Brain pericyte (primary cell): ENCODE data around the gene EBLN2.
"Not testable (repeated sequence)": the region's sequence is repeated elsewhere in the genome, so short reads cannot be mapped to it uniquely, and the experiment has no call there.

ENCODE experiments used
- DNase-seq: peaks from one replicate; pipeline ENCODE4 v3.0.0-alpha.2; 2012; ENCODE audit warnings: low read depth, low spot score

The EBLN2 gene

DNA sequence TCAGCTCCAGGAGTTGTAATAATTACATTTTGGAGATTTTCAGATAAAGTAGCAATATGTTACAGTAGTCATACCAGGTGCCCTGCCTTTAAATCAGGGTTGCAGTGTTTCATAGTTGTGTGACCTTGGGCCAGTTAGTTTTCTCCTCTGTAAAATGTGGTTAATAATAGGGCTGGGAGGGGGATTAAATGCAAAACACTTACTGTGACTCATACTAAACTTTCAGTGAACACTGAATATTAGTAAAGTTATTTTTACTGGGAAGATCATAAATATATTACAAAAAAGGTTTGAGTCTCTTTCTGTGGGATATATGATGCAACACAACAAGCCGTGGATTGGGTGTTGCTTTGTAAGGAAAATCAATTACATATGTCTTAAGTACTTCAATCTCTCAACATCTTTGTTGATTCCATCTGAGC, 1.1 kb upstream of the EBLN2 start:
- no peak for DNase-seq

DNA sequence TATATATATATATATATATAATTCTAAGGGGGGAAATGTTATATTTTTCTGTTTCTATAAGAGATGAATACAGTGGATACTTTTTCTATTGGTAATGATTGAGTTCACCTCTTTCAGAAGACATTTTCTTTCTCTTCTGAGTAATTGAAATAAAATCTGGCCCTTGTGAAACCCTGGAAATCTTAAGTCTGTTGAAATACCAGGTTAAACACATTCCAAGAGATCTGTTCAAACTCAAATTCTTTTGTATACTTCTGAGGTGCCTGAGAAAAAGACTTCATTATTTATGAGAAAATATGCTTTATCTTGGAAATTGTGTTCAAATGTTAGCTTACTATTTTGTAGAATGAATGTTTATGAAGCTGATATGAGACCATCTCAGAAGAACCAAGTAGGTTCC, 4.8 kb downstream of the EBLN2 start:
- not testable (repeated sequence) for DNase-seq

DNA sequence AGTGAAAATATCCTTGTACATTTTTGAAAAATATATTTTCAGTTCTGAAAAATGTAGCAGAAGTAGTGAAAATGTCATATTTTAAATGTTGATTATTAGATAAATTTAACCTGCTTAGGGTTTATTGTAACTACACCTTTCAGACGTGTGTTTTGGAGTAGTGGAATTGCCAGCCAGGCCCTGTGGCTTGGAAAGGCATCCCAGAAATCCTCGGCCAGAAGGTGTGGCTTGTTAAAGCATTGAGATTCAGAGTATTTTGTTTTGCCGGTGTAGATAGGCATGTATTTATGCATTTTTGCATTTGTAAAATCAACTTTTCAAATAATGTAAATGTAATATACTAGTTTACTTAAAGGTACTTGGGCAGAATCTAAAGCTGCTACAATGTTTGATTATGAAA, 7.0 kb downstream of the EBLN2 start:
- DNase-seq: no peak

- DNase-seq: no peak
Observed at GRCh38 chr3:73069187-73069586, 7.7 kb downstream of the EBLN2 start.

DNA sequence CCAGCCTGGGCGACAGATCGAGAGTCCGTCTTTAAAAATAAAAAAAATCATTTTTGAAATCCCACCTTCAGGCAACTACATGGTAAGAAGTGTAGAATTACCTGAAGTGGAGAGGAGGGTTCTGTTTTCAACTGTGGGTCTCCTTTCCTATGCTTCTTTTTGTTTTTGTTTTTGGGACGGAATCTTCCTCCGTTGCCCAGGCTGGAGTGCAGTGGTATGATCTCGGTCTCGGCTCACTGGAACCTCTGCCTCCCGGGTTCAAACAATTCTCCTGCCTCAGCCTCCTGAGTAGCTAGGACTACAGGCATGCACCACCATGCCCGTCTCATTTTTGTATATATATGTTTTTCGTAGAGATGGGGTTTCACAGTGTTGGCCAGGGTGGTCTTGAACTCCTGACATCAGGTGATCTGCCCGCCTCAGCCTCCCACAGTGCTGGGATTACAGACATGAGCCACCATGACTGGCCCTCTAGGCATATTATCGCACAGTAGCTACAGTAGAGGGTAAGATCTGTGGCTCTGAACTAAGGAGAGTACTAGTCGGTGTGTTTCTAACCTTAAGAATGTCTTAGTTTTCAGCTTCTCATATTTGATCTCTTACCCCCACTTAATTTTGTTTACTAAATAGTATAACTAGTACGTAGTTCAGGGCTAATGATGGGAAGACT, 8.5 kb downstream of the EBLN2 start:
- no peak for DNase-seq

DNA sequence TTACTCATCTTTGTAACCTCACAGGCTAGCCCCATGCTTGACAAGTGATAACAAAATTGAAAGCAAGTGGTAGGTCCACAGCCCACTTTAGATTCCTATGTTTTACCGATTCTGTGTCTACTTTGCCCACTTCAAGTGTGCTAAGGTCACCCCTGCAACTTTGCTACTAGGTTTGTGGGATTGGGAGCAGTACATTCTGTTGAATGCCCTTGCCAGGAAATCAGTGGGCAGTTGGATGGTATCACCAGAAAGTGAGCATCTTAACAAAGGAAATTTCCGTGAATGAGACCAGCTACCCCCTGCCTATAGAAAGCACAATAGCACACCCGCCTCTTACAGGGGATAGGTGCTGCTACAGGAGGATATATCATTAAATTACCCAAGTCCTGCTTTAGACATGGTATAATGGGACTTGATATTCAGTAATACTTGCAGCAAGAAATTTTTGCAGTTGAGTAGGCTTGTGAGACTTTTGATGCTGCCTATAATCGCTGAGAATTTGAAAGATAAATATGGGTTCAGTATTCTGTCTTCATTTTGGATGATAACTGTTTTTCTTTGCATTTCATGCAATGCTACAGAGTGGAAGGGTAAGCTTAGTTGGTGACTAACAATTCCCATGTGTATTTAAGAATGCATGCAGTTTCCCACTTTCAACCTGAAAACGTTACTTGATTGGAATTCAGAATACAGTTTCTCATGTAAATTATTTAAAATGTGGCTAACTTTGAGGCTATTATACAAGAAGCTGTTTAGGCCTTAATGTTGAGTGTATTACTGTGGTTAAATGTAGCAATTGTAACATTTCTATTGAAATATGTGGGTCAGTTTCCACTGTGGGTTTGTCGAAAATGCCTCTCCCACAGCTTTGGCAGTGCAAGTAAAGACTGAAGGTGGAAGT, 9.5 kb downstream of the EBLN2 start:
- no peak for DNase-seq

DNA sequence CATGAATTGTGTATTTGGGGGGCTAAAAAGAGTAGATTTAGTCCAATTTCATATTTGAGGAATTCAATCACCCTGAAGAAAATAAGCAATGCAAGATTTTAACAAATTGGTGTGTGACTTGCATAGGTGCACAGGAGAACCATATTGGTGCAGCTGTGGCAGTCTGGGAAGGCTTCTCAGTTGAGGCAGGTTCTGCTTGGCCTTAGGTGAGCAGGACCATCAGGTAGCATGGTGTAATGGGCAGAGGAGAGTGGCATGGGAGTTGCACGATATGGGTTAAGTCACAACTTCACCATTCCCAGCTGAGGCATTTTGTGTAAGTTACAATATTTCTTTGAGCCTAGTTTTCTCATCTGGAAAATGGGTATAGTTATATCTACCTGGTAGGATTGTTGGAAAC, 10.5 kb downstream of the EBLN2 start:
- DNase-seq: no peak

- DNase-seq: no peak
Observed at GRCh38 chr3:73072634-73073033, 11.2 kb downstream of the EBLN2 start.

DNA sequence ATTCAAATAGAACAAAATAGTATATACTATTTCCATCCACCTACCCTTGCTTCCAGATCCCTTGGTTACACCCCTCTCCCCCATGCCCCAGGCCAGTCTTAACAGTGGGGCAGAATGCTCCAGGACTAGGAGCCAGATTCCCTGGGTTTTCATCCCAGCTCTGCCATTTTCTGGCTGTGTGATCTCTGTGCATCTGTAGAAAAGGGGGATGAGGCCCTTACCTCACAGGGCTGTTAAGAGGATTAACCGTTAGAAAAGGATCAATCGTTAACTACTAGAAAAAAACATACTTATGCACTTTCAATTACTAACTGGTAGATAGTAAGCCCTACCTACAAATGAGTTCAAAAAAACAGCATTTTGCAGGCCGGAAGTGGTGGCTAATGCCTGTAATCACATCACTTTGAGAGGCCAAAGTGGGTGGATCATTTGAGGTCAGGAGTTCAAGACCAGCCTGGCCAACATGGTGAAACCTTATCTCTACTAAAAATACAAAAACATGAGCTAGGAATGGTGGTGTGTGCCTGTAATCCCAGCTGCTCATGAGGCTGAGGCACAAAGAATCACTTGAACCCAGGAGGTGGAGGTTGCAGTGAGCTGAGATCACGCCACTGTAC, 11.7 kb downstream of the EBLN2 start:
- DNase-seq: no peak

DNA sequence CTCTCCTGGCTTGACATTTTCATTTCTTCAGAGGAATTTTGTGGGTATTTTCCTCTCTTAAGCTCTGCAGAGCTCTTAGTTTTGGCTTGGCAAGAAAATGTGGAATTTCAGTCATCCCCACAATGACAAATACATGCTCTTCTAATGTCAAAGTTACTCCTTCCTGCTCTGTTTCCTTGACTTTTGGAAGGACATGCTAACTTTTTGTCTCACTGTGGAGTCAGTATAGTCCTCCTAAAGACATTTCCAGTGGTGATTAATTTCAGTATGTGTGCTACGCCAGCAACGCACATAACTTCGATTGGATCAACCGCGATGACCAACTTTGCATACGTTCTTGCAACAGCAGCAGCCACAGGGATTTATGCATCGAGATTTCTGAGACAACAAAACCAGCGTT, 13.3 kb downstream of the EBLN2 start:
- DNase-seq: no peak

DNA sequence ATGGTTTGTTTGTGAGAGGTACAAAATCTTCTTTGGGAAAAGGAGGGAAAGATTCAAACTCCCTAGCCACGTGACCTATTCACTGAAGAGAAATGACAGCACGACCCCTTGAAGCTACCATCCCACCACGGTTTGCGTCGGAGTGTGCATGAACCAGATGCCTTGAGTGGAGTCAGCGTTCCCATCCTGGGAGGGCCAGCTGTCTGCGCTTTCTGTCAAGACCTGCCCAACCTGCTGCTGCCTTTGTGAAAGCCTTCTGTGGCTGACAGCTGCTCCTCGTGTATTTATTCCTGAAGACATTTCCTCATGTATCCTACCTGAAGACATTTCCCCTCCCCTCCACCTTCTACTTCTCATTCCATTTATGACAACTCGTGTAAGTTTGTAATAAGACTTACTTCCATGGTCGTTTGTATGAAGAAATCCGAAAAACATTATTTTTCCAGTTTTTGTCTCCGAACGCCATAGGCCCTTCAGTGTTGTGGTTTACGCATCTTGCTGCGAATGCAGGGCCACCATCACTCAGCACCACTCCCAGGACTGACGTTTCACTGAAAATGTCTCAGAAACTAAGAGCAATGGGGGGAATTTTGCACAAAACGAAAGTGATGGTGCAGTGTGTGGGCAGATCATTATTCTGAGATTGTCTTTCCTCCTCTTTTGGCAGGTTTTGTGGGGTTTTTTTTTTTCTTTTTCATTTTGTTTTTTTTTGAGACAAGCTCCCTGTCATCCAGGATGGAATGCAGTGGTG, 18.9 kb downstream of the EBLN2 start:
- no peak for DNase-seq

DNA sequence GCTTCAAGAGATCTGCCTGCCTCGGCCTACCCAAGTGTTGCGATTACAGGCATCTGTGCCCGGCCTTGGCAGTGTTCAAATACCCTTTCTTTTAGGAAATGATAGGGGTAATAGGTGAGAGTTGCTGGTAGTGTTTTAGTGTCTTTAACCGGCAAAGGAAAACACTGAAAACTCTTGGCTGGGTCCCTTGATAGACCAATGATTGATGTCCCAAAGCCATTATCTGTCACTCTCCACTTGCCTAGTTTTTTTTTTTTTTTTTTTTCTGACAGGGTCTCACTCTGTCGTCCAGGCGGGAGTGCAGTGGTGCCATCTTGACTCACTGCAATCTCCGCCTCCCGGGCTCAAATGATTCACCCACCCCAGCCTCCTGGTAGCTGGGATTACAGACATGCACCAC, 19.7 kb downstream of the EBLN2 start:
- no peak for DNase-seq

- DNase-seq: no peak
Observed at GRCh38 chr3:73084170-73084569, 22.7 kb downstream of the EBLN2 start.

GRCh38 chr3:73086071-73086494, 24.6 kb downstream of the EBLN2 start:
- no peak for DNase-seq

DNA sequence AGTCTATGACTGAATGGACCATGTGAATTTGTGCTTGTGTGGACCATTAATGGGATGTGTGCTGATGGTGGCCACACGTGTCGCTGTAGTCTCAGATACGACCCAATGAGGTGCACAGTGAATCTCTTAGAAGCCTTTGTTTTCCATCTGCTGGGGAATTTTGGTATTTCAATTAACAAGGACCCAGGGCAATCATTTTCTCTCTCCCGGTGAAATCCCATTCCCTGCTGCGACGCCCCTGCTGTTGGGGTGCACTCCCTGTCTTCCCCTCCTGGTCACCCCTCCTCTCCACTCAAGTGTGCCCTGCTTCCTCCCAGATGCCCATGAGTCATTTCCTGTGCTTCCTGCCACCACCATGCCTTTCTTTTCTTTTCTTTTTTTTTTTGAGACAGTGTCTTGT, 32.7 kb downstream of the EBLN2 start:
- DNase-seq: no peak

DNA sequence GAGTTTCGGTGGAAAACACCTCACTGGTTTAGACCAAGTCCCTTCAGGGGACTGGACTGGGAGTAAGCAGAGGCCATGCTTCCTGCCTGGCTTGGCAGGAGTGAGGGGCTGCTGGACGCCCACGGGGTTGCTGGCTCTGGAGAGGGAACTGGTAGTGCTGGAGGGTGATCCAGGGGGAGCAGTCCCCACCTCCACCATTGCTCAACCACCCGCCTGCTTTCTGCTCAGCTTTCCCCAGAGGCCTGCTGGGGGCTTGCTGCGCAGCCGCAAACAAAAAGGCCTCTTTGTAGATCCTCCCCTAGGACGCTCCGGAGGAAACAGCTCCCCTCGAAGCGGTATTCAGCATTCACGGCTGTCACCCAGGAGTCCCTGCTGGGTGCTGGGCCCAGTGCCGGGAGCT, 33.5 kb downstream of the EBLN2 start:
- no peak for DNase-seq

DNA sequence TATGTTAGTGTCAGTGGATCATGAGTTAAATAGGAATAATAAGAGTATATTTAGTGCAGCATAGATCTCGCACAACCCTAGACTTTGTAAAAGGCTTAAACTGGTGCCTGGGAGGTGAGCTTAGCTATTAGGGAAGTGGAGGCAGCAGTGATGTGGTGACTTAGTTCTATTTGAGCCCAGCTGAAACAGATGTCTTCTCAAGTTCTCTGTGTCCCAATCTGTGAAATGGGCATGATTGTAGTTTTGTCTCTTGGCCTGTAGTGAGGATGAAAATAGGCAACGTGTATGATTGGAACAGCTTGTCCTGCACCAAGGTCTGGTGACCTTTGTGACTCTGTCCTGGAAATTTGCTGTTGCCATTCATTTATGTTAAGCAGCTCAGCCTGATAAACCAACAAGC, 34.7 kb downstream of the EBLN2 start:
- no peak for DNase-seq

- DNase-seq: no peak
Observed at GRCh38 chr3:73098026-73098425, 36.6 kb downstream of the EBLN2 start.

DNA sequence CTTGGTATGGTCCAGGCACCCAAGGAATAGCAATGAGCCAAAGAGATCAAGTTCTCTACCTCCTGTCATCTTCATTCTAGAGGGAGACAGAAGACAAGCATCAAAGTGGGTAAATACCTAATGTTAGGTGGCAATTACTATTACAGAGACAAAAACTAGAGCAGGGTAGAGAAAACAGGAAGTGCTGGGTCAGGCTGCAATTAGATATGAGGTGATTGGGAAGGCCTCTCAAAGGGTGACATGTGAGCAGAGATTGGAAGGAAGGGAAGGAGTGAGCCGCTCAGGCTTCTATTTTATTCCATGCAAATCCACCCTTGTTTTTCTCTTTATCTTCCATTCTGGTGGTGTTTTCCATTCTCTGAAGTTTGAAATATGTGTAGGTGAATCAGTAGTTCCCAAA, 37.4 kb downstream of the EBLN2 start:
- DNase-seq: no peak

DNA sequence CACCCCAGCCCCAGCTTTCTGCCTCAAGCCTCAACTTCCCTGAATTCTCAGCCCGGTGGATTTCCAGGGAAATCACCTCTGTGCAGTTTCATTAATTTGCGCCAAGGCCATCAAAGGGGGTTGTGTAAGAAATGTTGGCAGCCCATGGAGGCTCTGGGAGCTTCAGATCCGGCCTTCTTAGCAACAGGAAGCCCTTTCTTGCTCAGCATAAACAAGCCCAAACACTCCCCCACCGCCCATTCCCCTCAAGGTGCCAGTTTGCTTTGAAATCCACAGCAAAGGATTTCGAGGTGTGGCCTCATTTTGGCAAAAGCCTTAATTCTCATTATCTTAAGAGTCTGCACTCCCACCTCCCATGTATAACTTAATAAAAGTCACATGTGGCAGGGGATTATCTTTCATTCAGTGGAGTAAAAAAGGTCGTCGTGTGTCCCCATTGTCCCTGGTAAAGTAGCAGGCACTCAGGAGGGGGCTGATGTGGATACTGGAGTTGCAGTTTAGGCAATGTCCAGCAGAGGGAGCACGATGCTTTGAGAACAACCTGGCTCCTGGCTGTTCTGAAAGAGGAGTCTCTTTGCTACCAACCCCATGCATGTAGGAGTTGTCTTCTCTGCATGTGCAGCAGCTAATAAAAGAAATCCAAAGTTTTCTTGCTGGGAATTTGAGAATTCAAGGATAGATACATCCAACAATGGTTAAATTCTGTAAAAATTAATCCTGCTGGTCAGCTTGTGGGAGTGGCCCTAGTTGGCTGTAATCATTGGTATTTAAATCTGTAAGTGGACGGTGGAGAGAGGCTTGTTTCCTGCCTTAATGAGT, 39.5 kb downstream of the EBLN2 start:
- DNase-seq: peak; percentile 30

GRCh38 chr3:73101881-73102280, 40.4 kb downstream of the EBLN2 start:
- no peak for DNase-seq
